ENCODE results near the gene UAP1. TPM values are rescaled to one million over a fixed set of nuclear protein-coding genes. Genes with fewer than 3 reads are reported as not detected.

The UAP1 gene
- polyA plus RNA-seq, 1 of the 3 experiments (the other 2 are of a cell fraction), result 32.3 TPM

DNA sequence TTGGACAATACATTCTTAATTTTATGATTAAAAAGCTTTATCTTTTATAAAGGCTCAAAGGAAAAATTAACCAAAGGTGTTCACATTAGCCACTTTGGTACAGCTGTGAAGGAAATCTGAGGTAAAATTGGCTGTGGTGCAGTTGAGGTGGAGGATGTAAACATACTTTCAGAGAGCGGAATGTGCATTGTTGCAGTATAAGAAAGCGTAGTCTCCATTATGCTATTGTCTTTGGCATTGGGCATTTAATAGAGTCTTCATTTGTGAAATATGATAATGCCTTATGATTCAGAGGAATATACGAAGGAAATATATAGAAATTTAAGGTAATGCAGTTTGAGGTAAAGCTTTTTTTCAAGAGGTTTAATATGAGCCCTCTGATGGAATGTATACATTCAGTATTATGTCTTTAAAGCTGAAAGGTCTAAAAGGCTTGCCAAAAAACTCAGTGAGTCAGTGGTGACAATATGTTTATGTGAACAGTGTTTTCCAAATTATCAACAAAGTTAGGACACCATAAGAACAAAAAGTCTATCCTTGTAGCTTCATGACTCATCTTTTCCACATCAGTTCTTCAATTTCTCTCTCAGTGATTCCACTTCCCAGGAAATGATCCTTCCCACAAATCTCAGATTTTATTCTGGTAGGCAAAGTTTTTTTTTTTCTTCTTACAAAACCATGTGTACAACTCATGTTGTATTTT, 43.9 kb downstream of the UAP1 start:
- ChIA-PET CTCF (interaction anchor here (0.6 to 9.4 kb wide), 2 partner anchors 8 to 709 kb away, joined by 4 to 67 read pairs; no protein-coding TSS in a partner anchor), POLR2A (no interaction called here)
- Histone ChIP-seq H4K20me1 (ENCODE audit: insufficient read depth) (no peaks in the 10 kb centered on the region), H3K4me3 (ENCODE audit: low read depth in 2 of 2, low read length in 1 of 2) (no peak overlapping the region), H3K27ac (ENCODE audit: low read depth in 2 of 2, low read length in 1 of 2) (peak overlapping the region; percentile 11 to 92; a peak in 3 of 4 replicates), H3K4me2 (peak overlapping the region; percentile 7; the same call in 1 of the 2 replicates), H3K9me2 (no peaks in the 10 kb centered on the region), H3K27me3 (ENCODE audit: insufficient read depth) (no peaks in the 10 kb centered on the region), H3K4me1 (ENCODE audit: control insufficient read depth in 1 of 2, insufficient read depth in 2 of 2, low read depth in 1 of 2, low read length in 1 of 2) (0 out of 4 replicates have a peak, but pooled peaks cover 0 to 9% of the 10 kb centered on the region in 2 experiments), H2AFZ (ENCODE audit: low read depth) (no peak overlapping the region), H3K9ac (peak overlapping the region; percentile 1; the same call in 1 of the 2 replicates), H3K36me3 (replicated peaks in 1 of 2; ENCODE audit: control insufficient read depth in 1 of 2, insufficient read depth in 2 of 2, low read length in 1 of 2) (peaks cover 18 to 41% of the 10 kb centered on the region in 2 experiments), H3K9me3 (no peaks in the 10 kb centered on the region), H3K79me2 (ENCODE audit: insufficient read depth) (no peaks in the 10 kb centered on the region), H3F3A (replicated peaks; ENCODE audit: insufficient read depth) (peaks cover 33% of the 10 kb centered on the region)
- no peak for DNase-seq
- 66% methylated on average over 3 of the region's 3 CpGs for WGBS (ENCODE audit: low lambda C conversion rate)
- TF ChIP-seq JUND (IDR thresholded peaks at IDR 0.05), result peak; percentile 57
- TF ChIP-seq, protein P1, sequence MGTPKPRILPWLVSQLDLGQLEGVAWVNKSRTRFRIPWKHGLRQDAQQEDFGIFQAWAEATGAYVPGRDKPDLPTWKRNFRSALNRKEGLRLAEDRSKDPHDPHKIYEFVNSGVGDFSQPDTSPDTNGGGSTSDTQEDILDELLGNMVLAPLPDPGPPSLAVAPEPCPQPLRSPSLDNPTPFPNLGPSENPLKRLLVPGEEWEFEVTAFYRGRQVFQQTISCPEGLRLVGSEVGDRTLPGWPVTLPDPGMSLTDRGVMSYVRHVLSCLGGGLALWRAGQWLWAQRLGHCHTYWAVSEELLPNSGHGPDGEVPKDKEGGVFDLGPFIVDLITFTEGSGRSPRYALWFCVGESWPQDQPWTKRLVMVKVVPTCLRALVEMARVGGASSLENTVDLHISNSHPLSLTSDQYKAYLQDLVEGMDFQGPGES (IDR thresholded peaks at IDR 0.05; ENCODE audit: low read depth, low read length), result no peak
- peak; percentile 61; the same call in 1 of the 2 replicates for TF ChIP-seq TCF12 (IDR thresholded peaks at IDR 0.05)
- no peak for TF ChIP-seq FOXJ3 (CRISPR knock-in tag; IDR thresholded peaks at IDR 0.05)
- 0 out of 2 replicates have a peak, but pooled peaks have one; percentile 21 for TF ChIP-seq TEAD4 (IDR thresholded peaks at IDR 0.05; ENCODE audit: borderline replicate concordance, insufficient read depth)
- peak; percentile 81 for TF ChIP-seq FOSL2 (IDR thresholded peaks at IDR 0.05; ENCODE audit: borderline replicate concordance, low read depth)
- peak; percentile 72 for TF ChIP-seq NFIC (IDR thresholded peaks at IDR 0.05; ENCODE audit: borderline replicate concordance)
- TF ChIP-seq GABPA (IDR thresholded peaks at IDR 0.05; ENCODE audit: low read depth), result no peak
- no peak for TF ChIP-seq MXI1 (IDR thresholded peaks at IDR 0.05; ENCODE audit: low read depth, low read length)
- TF ChIP-seq, protein P2, sequence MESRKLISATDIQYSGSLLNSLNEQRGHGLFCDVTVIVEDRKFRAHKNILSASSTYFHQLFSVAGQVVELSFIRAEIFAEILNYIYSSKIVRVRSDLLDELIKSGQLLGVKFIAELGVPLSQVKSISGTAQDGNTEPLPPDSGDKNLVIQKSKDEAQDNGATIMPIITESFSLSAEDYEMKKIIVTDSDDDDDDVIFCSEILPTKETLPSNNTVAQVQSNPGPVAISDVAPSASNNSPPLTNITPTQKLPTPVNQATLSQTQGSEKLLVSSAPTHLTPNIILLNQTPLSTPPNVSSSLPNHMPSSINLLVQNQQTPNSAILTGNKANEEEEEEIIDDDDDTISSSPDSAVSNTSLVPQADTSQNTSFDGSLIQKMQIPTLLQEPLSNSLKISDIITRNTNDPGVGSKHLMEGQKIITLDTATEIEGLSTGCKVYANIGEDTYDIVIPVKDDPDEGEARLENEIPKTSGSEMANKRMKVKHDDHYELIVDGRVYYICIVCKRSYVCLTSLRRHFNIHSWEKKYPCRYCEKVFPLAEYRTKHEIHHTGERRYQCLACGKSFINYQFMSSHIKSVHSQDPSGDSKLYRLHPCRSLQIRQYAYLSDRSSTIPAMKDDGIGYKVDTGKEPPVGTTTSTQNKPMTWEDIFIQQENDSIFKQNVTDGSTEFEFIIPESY (IDR thresholded peaks at IDR 0.05; ENCODE audit: borderline replicate concordance, low read depth), result no peak
- TF ChIP-seq ELF1 (IDR thresholded peaks at IDR 0.05), result 0 out of 2 replicates have a peak, but pooled peaks have one; percentile 10
- TF ChIP-seq, protein P3, sequence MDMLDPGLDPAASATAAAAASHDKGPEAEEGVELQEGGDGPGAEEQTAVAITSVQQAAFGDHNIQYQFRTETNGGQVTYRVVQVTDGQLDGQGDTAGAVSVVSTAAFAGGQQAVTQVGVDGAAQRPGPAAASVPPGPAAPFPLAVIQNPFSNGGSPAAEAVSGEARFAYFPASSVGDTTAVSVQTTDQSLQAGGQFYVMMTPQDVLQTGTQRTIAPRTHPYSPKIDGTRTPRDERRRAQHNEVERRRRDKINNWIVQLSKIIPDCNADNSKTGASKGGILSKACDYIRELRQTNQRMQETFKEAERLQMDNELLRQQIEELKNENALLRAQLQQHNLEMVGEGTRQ (IDR thresholded peaks at IDR 0.05; ENCODE audit: borderline replicate concordance, low read depth, low read length), result no peak

DNA sequence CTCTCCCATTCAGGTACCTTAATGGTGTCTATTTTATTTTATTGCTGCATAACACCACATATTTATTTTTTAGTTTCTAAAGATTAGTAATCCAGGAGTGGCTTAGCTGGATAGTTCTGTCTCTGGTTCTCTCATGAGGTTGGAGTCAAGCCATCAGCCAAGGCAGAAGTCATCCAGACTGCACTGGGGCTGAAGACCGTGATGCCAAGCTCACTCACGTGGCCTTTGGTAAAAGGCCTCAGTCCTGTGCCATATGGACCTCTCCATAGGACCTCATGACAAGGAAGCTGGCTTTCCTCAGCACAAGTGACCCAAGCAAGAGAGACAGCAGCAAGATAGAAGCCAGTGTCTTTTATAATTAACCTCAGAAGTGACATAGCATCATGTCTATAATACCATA, 47.8 kb downstream of the UAP1 start:
- DNase-seq, result no peak

More for the DNA sequence above, 47.8 kb downstream of the UAP1 start:
- 90% methylated on average over 2 of the region's 2 CpGs for WGBS (ENCODE audit: low lambda C conversion rate)
- no peak for TF ChIP-seq YY1 (IDR thresholded peaks at IDR 0.05; ENCODE audit: low read depth)
- H3K4me3 ChIP-seq (ENCODE audit: low read depth in 2 of 2, low read length in 1 of 2), result no peak overlapping the region
- peaks cover 4 to 13% of the 10 kb centered on the region in 2 experiments for H3K36me3 ChIP-seq (replicated peaks in 1 of 2; ENCODE audit: control insufficient read depth in 1 of 2, insufficient read depth in 2 of 2, low read length in 1 of 2)
- H3K9me3 ChIP-seq, result no peaks in the 10 kb centered on the region
- no peak overlapping the region for H3K9ac ChIP-seq
- no peaks in the 10 kb centered on the region for H3K79me2 ChIP-seq (ENCODE audit: insufficient read depth)
- H3K27ac ChIP-seq (ENCODE audit: low read depth in 2 of 2, low read length in 1 of 2), result no peak overlapping the region
- no peaks in the 10 kb centered on the region for H3K9me2 ChIP-seq
- H3K4me2 ChIP-seq, result no peak overlapping the region
- peaks cover 36% of the 10 kb centered on the region for H3F3A ChIP-seq (replicated peaks; ENCODE audit: insufficient read depth)
- H2AFZ ChIP-seq (ENCODE audit: low read depth), result no peak overlapping the region
- no peaks in the 10 kb centered on the region for H4K20me1 ChIP-seq (ENCODE audit: insufficient read depth)
- H3K27me3 ChIP-seq (ENCODE audit: insufficient read depth), result no peaks in the 10 kb centered on the region
- peaks cover 2 to 14% of the 10 kb centered on the region in 2 experiments; a peak in 3 of 4 replicates for H3K4me1 ChIP-seq (ENCODE audit: control insufficient read depth in 1 of 2, insufficient read depth in 2 of 2, low read depth in 1 of 2, low read length in 1 of 2)
- ChIA-PET POLR2A (no interaction called here), CTCF (interaction anchor here (1.8 kb wide), 1 partner anchor 191 kb away, joined by 5 read pairs; no protein-coding TSS in a partner anchor)

Data from SK-N-SH (cell line).